HepG2 (cell line): Measurements from ENCODE around the gene RAB3A.

Experiments
- CREB1 ChIP-seq, 2 experiments: fragments of 450-650 bp in 1 of 2; IDR thresholded peaks; 2 replicates each; pipeline ENCODE4 v1.6.1; 2016 to 2017; ENCODE audit warnings: control low read depth in 1 of 2, mild to moderate bottlenecking in 1 of 2, missing compliant biosample characterization in 1 of 2, missing genetic modification characterization in 1 of 2
- CTCF ChIP-seq: sonication (generic); formaldehyde crosslinking; IDR thresholded peaks from 2 replicates; pipeline ENCODE4 v1.5.0; 2020; ENCODE audit warnings: mild to moderate bottlenecking, missing genetic modification reagents, moderate library complexity
- EZH2 ChIP-seq: conservative IDR thresholded peaks from 2 replicates; pipeline ENCODE4 v1.6.1; 2012; ENCODE audit warnings: mild to moderate bottlenecking, low read depth, low read length, moderate library complexity
- FOXJ3 ChIP-seq: sonication (generic); formaldehyde crosslinking; IDR thresholded peaks from 2 replicates; pipeline ENCODE4 v1.4.0; 2020; ENCODE audit warnings: missing genetic modification reagents, mild to moderate bottlenecking, borderline replicate concordance
- KLF16 ChIP-seq, 2 experiments: sonication (generic) in 1 of 2; formaldehyde crosslinking in 1 of 2; IDR thresholded peaks; 2 replicates each; pipeline versions ENCODE4 v1.6.1 to v1.8.0; 2016 to 2023; ENCODE audit warnings: missing genetic modification reagents in 2 of 2, missing compliant biosample characterization in 1 of 2
- NR1H2 ChIP-seq: sonication (generic); formaldehyde crosslinking; IDR thresholded peaks from 2 replicates; pipeline ENCODE4 v1.8.1; 2022; ENCODE audit warnings: low read depth, missing genetic modification reagents, borderline replicate concordance
- PHF20 ChIP-seq: sonication (generic); formaldehyde crosslinking; IDR thresholded peaks from 2 replicates; pipeline ENCODE4 v1.5.0; 2020; ENCODE audit warnings: mild to moderate bottlenecking, missing genetic modification reagents
- TBP ChIP-seq: sonication (generic); formaldehyde crosslinking; IDR thresholded peaks from 2 replicates; pipeline ENCODE4 v1.5.0; 2020; ENCODE audit warnings: missing genetic modification reagents
- ZBTB1 ChIP-seq: sonication (generic); formaldehyde crosslinking; IDR thresholded peaks from 2 replicates; pipeline ENCODE4 v1.4.0; 2020; ENCODE audit warnings: missing genetic modification reagents, borderline replicate concordance
- ZNF274 ChIP-seq: sonication (generic); formaldehyde crosslinking; IDR thresholded peaks from 2 replicates; pipeline ENCODE4 v1.5.1; 2020; ENCODE audit warnings: mild to moderate bottlenecking, missing genetic modification reagents
- ZNF501 ChIP-seq: sonication (generic); formaldehyde crosslinking; IDR thresholded peaks from 2 replicates; pipeline ENCODE4 v1.5.1; 2020; ENCODE audit warnings: mild to moderate bottlenecking, moderate library complexity, missing genetic modification reagents
- ZNF550 ChIP-seq: sonication (generic); formaldehyde crosslinking; IDR thresholded peaks from 2 replicates; pipeline ENCODE4 v1.4.0; 2020; ENCODE audit warnings: mild to moderate bottlenecking, missing genetic modification reagents, borderline replicate concordance
- TF ChIP-seq, protein P1 (sequence below): IDR thresholded peaks from 2 replicates; pipeline ENCODE4 v1.6.1; 2016; ENCODE audit warnings: low read depth, control low read depth
- TF ChIP-seq, protein P2 (sequence below), 2 experiments: IDR thresholded peaks; 2 replicates each; pipeline ENCODE4 v1.6.1; 2011 to 2012; ENCODE audit warnings: low read length in 2 of 2, borderline replicate concordance in 1 of 2, low read depth in 1 of 2, mild to moderate bottlenecking in 1 of 2, moderate library complexity in 1 of 2

GRCh38 chr19:18173572-18174288 is 30.1 kb downstream of the RAB3A start, which contains the start of gene IFI30:
- TF ChIP-seq FOXJ3 (CRISPR knock-in tag) (no peak; the same call in 1 of the 2 replicates), EZH2 (no peak), KLF16 (CRISPR knock-in tag; IDR thresholded peaks at IDR 0.05) (no peak; a peak in 1 of 4 replicates), ZNF274 (CRISPR knock-in tag) (no peak), ZBTB1 (CRISPR knock-in tag) (no peak), ZNF501 (no peak; the same call in 1 of the 2 replicates), NR1H2 (CRISPR knock-in tag) (no peak), ZNF550 (CRISPR knock-in tag) (no peak), TBP (CRISPR knock-in tag) (no peak), CTCF (CRISPR knock-in tag) (peak; percentile 34), CREB1 (IDR thresholded peaks at IDR 0.05) (no peak), CREB1 (CRISPR knock-in tag; IDR thresholded peaks at IDR 0.05) (no peak), PHF20 (CRISPR knock-in tag) (no peak)
- TF ChIP-seq, protein P1, sequence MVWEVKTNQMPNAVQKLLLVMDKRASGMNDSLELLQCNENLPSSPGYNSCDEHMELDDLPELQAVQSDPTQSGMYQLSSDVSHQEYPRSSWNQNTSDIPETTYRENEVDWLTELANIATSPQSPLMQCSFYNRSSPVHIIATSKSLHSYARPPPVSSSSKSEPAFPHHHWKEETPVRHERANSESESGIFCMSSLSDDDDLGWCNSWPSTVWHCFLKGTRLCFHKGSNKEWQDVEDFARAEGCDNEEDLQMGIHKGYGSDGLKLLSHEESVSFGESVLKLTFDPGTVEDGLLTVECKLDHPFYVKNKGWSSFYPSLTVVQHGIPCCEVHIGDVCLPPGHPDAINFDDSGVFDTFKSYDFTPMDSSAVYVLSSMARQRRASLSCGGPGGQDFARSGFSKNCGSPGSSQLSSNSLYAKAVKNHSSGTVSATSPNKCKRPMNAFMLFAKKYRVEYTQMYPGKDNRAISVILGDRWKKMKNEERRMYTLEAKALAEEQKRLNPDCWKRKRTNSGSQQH (CRISPR knock-in tag): no peak
- TF ChIP-seq, protein P2, sequence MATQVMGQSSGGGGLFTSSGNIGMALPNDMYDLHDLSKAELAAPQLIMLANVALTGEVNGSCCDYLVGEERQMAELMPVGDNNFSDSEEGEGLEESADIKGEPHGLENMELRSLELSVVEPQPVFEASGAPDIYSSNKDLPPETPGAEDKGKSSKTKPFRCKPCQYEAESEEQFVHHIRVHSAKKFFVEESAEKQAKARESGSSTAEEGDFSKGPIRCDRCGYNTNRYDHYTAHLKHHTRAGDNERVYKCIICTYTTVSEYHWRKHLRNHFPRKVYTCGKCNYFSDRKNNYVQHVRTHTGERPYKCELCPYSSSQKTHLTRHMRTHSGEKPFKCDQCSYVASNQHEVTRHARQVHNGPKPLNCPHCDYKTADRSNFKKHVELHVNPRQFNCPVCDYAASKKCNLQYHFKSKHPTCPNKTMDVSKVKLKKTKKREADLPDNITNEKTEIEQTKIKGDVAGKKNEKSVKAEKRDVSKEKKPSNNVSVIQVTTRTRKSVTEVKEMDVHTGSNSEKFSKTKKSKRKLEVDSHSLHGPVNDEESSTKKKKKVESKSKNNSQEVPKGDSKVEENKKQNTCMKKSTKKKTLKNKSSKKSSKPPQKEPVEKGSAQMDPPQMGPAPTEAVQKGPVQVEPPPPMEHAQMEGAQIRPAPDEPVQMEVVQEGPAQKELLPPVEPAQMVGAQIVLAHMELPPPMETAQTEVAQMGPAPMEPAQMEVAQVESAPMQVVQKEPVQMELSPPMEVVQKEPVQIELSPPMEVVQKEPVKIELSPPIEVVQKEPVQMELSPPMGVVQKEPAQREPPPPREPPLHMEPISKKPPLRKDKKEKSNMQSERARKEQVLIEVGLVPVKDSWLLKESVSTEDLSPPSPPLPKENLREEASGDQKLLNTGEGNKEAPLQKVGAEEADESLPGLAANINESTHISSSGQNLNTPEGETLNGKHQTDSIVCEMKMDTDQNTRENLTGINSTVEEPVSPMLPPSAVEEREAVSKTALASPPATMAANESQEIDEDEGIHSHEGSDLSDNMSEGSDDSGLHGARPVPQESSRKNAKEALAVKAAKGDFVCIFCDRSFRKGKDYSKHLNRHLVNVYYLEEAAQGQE (IDR thresholded peaks at IDR 0.05; ENCODE audit: borderline replicate concordance in 1 of 2, low read depth in 1 of 2, low read length in 2 of 2): no peak
